Right forelimb (tissue), 1 donor: ENCODE results near the gene TCP1.

Source experiments
- DNase-seq: peaks from one replicate; pipeline ENCODE4 v3.0.0-alpha.2; 2018

The TCP1 gene

GRCh38 chr6:159730332-159730676 lies 59.1 kb downstream of the TCP1 start:
- DNase-seq: no peak

- DNase-seq: no peak
These were observed 59.6 kb downstream of the TCP1 start for GRCh38 chr6:159729598-159730331.

GRCh38 chr6:159728531-159728964 lies 60.9 kb downstream of the TCP1 start:
- no peak for DNase-seq
